H1 (cell line): ENCODE measurements around the gene P2RX6. TPM values are rescaled to one million over a fixed set of nuclear protein-coding genes. Genes with fewer than 3 reads are reported as not detected.

Source experiments
- CTCF ChIA-PET: fragments of 300-600 bp; sonication (Branson Sonifier 250); formaldehyde crosslinking; loops from one replicate; lab custom pipeline; 2021; ENCODE audit not compliant: partially characterized antibody; lab: Charles Lee
- POLR2A ChIA-PET: fragments of 300-600 bp; sonication (Branson Sonifier 250); formaldehyde crosslinking; loops from one replicate; lab custom pipeline; 2021; ENCODE audit warnings: inconsistent platforms; ENCODE audit not compliant: partially characterized antibody; lab: Charles Lee
- DNase-seq, 2 experiments: peaks; one replicate each; pipeline versions ENCODE4 v3.0.0 to v3.0.0-alpha.2; 2010 to 2022; ENCODE audit warnings: low spot score in 2 of 2, low read depth in 1 of 2, mixed read lengths in 1 of 2
- FAIRE-seq: peaks from 2 replicates; lab custom pipeline; 2011; peaks lifted over from hg19 to GRCh38; lab: Jason Lieb, UNC
- H2AFZ ChIP-seq: 2 replicates; pipeline ENCODE4 v1.8.1; 2012; ENCODE audit warnings: low read length, inconsistent platforms
- H2AK5ac ChIP-seq: 2 replicates; pipeline ENCODE4 v1.6.1; 2013; ENCODE audit warnings: low read depth, low read length
- H2BK120ac ChIP-seq: replicated peaks from 2 replicates; pipeline ENCODE3; 2013; ENCODE audit warnings: low read depth, low read length, inconsistent platforms
- H2BK12ac ChIP-seq: 2 replicates; pipeline ENCODE4 v1.6.1; 2013; ENCODE audit warnings: low read depth, low read length
- H2BK15ac ChIP-seq: 2 replicates; pipeline ENCODE4 v1.6.1; 2013; ENCODE audit warnings: low read length
- H2BK20ac ChIP-seq: 2 replicates; pipeline ENCODE4 v1.6.1; 2013; ENCODE audit warnings: low read length
- H2BK5ac ChIP-seq: 2 replicates; pipeline ENCODE4 v1.6.1; 2013; ENCODE audit warnings: low read depth, low read length
- H3K14ac ChIP-seq: 2 replicates; pipeline ENCODE4 v1.6.1; 2013; ENCODE audit warnings: inconsistent platforms; ENCODE audit not compliant: insufficient read length
- H3K18ac ChIP-seq: 2 replicates; pipeline ENCODE4 v1.6.1; 2013; ENCODE audit warnings: low read length; ENCODE audit errors: extremely low read depth
- H3K23ac ChIP-seq: 2 replicates; pipeline ENCODE4 v1.6.1; 2013; ENCODE audit warnings: inconsistent platforms; ENCODE audit not compliant: insufficient read length
- H3K23me2 ChIP-seq: 2 replicates; pipeline ENCODE4 v1.6.1; 2013; ENCODE audit warnings: low read depth, low read length
- H3K27ac ChIP-seq: 2 replicates; pipeline ENCODE4 v1.6.1; 2011; ENCODE audit warnings: low read depth, low read length, inconsistent platforms
- H3K27me3 ChIP-seq, 4 experiments: replicated peaks in 1 of 4; 1 replicate in 1 of 4; 2 replicates in 3 of 4; pipeline versions ENCODE4 v1.6.1 to v1.8.1; 2011 to 2013; ENCODE audit warnings: low read length in 3 of 4, mild to moderate bottlenecking in 3 of 4, inconsistent platforms in 2 of 4, mixed read lengths in 2 of 4, moderate library complexity in 1 of 4; ENCODE audit not compliant: control insufficient read depth in 3 of 4, insufficient read depth in 3 of 4; ENCODE audit errors: extremely low read depth in 1 of 4
- H3K36me3 ChIP-seq, 4 experiments: 2 replicates each; pipeline versions ENCODE4 v1.6.1 to v1.8.1; 2011 to 2013; ENCODE audit warnings: mild to moderate bottlenecking in 4 of 4, low read length in 3 of 4, moderate library complexity in 2 of 4, control low read depth in 1 of 4, inconsistent platforms in 1 of 4; ENCODE audit not compliant: insufficient read depth in 4 of 4, control insufficient read depth in 2 of 4
- H3K4ac ChIP-seq: replicated peaks from 2 replicates; pipeline ENCODE3; 2013; ENCODE audit warnings: low read length, low read depth, mixed read lengths, inconsistent platforms; ENCODE audit not compliant: insufficient read length
- H3K4me1 ChIP-seq, 4 experiments: replicated peaks in 1 of 4; 1 replicate in 1 of 4; 2 replicates in 3 of 4; pipeline versions ENCODE4 v1.6.1 to v1.8.1; 2011 to 2013; ENCODE audit warnings: low read length in 3 of 4, inconsistent platforms in 2 of 4, mixed read lengths in 1 of 4; ENCODE audit not compliant: insufficient read depth in 4 of 4, control insufficient read depth in 3 of 4
- H3K4me2 ChIP-seq, 2 experiments: 2 replicates each; pipeline versions ENCODE4 v1.6.1 to v1.8.1; 2011 to 2013; ENCODE audit warnings: low read depth in 2 of 2, low read length in 2 of 2, control low read depth in 1 of 2, inconsistent platforms in 1 of 2, mild to moderate bottlenecking in 1 of 2; ENCODE audit not compliant: insufficient read depth in 1 of 2
- H3K4me3 ChIP-seq, 4 experiments: fragments of 200-600, 300-600 bp in 1 of 4; sonication (generic), shearing (Covaris generic), sonication (Bioruptor Twin) in 1 of 4; 2 replicates each; pipeline versions ENCODE4 v1.5.1 to v1.8.1; 2011 to 2016; ENCODE audit warnings: low read length in 4 of 4, low read depth in 3 of 4, control low read depth in 2 of 4, inconsistent platforms in 2 of 4, mild to moderate bottlenecking in 2 of 4, mixed read lengths in 1 of 4, moderate library complexity in 1 of 4; ENCODE audit not compliant: insufficient read depth in 2 of 4; ENCODE audit errors: extremely low read depth in 1 of 4
- H3K56ac ChIP-seq: replicated peaks from 2 replicates; pipeline ENCODE3; 2013; ENCODE audit warnings: low read depth, mild to moderate bottlenecking, mixed read lengths, low read length, inconsistent platforms; ENCODE audit not compliant: insufficient read length
- H3K79me1 ChIP-seq: 2 replicates; pipeline ENCODE4 v1.6.1; 2013; ENCODE audit warnings: low read depth, low read length, control low read depth
- H3K79me2 ChIP-seq, 2 experiments: 2 replicates each; pipeline versions ENCODE4 v1.6.1 to v1.8.1; 2012 to 2013; ENCODE audit warnings: low read length in 2 of 2, mild to moderate bottlenecking in 2 of 2, inconsistent platforms in 1 of 2; ENCODE audit not compliant: insufficient read depth in 2 of 2, control insufficient read depth in 1 of 2
- H3K9ac ChIP-seq, 4 experiments: replicated peaks in 1 of 4; 1 replicate in 1 of 4; 2 replicates in 3 of 4; pipeline versions ENCODE4 v1.6.1 to v1.8.1; 2011 to 2013; ENCODE audit warnings: low read depth in 3 of 4, low read length in 3 of 4, control low read depth in 2 of 4, mild to moderate bottlenecking in 2 of 4, moderate library complexity in 2 of 4, inconsistent platforms in 1 of 4; ENCODE audit errors: extremely low read depth in 1 of 4
- H3K9me3 ChIP-seq, 2 experiments: 2 replicates each; pipeline versions ENCODE4 v1.6.1 to v1.8.1; 2012 to 2013; ENCODE audit warnings: mild to moderate bottlenecking in 2 of 2, moderate library complexity in 2 of 2, control low read depth in 1 of 2, inconsistent platforms in 1 of 2, low read depth in 1 of 2, low read length in 1 of 2, mixed read lengths in 1 of 2; ENCODE audit not compliant: insufficient read depth in 2 of 2
- H4K20me1 ChIP-seq, 2 experiments: replicated peaks in 1 of 2; 2 replicates each; pipeline versions ENCODE3 to v1.8.1; 2011 to 2013; ENCODE audit warnings: inconsistent platforms in 2 of 2, low read length in 2 of 2, mild to moderate bottlenecking in 1 of 2; ENCODE audit not compliant: insufficient read depth in 2 of 2, control insufficient read depth in 1 of 2
- H4K5ac ChIP-seq: 2 replicates; pipeline ENCODE4 v1.6.1; 2013; ENCODE audit warnings: low read length, low read depth, mixed read lengths, inconsistent platforms; ENCODE audit not compliant: insufficient read length
- H4K8ac ChIP-seq: 2 replicates; pipeline ENCODE4 v1.8.0; 2013; ENCODE audit warnings: mild to moderate bottlenecking, moderate library complexity, low read length, inconsistent platforms; ENCODE audit not compliant: insufficient read depth; ENCODE audit errors: extremely low read depth
- H4K91ac ChIP-seq: replicated peaks from 2 replicates; pipeline ENCODE3; 2013; ENCODE audit warnings: low read length, mixed read lengths, inconsistent platforms; ENCODE audit not compliant: insufficient read length
- EP300 ChIP-seq, 2 experiments: IDR thresholded peaks; 1 replicate in 1 of 2; 2 replicates in 1 of 2; pipeline ENCODE4 v1.6.1; 2011 to 2012; ENCODE audit warnings: low read depth in 2 of 2, low read length in 2 of 2, mild to moderate bottlenecking in 2 of 2, borderline replicate concordance in 1 of 2, inconsistent platforms in 1 of 2, moderate library complexity in 1 of 2
- KDM4A ChIP-seq: IDR thresholded peaks from one replicate; pipeline ENCODE4 v1.7.1; 2012; ENCODE audit warnings: low read depth, mild to moderate bottlenecking, moderate library complexity, low read length, inconsistent platforms; ENCODE audit not compliant: severe bottlenecking
- WGBS, 2 experiments: shearing (Covaris generic) in 1 of 2; methylation state at CpG; one replicate each; pipeline versions ENCODE4 v1.1.6 to v1.1.7; 2013 to 2015; ENCODE audit warnings: low lambda C conversion rate in 2 of 2, mixed read lengths in 2 of 2, inconsistent platforms in 1 of 2, low coverage in 1 of 2, missing lambda C conversion rate in 1 of 2; ENCODE audit not compliant: insufficient replicate concordance in 2 of 2, insufficient coverage in 1 of 2, insufficient read length in 1 of 2; ENCODE audit errors: extremely low coverage in 1 of 2, missing lambda C conversion rate in 1 of 2; 5-methylcytosine and 5-hydroxymethylcytosine counted together
- polyA plus RNA-seq, 7 experiments: library from polyadenylated mRNA; depleted of rRNA in 3 of 7; stranded (reverse) in 5 of 7; unstranded in 2 of 7; fragments of >200 nt in 5 of 7; fragments of 200-250 nt in 2 of 7; gene quantifications; 1 replicate in 5 of 7; 2 replicates in 1 of 7; 4 replicates in 1 of 7; pipeline versions ENCODE4 v1.2.1 to v1.2.3, GENCODE V29; 2011 to 2013; ENCODE audit warnings: missing spikeins in 2 of 7, mixed read lengths in 2 of 7
- total RNA-seq: library from RNA; stranded (reverse); fragmentation: NEBNext Ultra II Directional; extraction: Animal tissue kit (Norgen Biotek cat#: 25700); gene quantifications from 2 replicates; pipeline ENCODE4 v1.2.1, GENCODE V29; 2021

P2RX6 gene
- total and polyA plus RNA-seq, 2 of the 8 experiments (the other 6 are each of a cell fraction or from before 2014, with no cell fraction given), result 0.09 TPM; not detected in 1

DNA sequence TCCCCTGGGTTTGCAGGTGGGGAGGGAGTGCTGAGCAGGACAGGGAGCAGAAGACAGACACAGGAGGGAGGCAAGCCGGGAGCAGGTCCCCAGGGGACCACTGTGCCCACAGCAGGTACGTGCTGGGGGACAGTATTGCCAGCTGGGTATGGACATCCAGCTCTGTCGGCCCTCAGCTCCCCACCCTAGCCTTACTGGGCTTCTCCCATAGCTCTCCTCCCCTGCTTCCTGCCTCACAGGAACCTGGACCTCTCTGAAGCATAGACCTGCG, 40.5 kb downstream of the P2RX6 start:
- Histone ChIP-seq H2AFZ (peak overlapping the region; percentile 11; the same call in 1 of the 2 replicates), H4K8ac (no peak overlapping the region), H2BK20ac (peak overlapping the region; percentile 21; the same call in 1 of the 2 replicates), H2BK120ac (no peak overlapping the region), H3K9ac (no peak overlapping the region), H4K20me1 (no peaks in the 10 kb centered on the region), H3K9me3 (no peaks in the 10 kb centered on the region), H3K18ac (no peak overlapping the region; the same call in 1 of the 2 replicates), H3K23ac (no peak overlapping the region), H3K56ac (no peak overlapping the region), H3K27ac (no peak overlapping the region), H3K36me3 (no peaks in the 10 kb centered on the region), H3K27me3 (no peaks in the 10 kb centered on the region), H4K5ac (no peak overlapping the region), H3K4ac (no peak overlapping the region), H3K79me2 (no peaks in the 10 kb centered on the region), H2AK5ac (peak overlapping the region; percentile 82; the same call in 1 of the 2 replicates), H2BK5ac (no peak overlapping the region), H2BK12ac (peak overlapping the region; percentile 71; the same call in 1 of the 2 replicates), H3K4me1 (peaks cover 2 to 17% (median 12%) of the 10 kb centered on the region in 4 experiments; a peak in 5 of 7 replicates), H3K14ac (no peak overlapping the region), H2BK15ac (no peak overlapping the region), H3K79me1 (no peaks in the 10 kb centered on the region), H3K23me2 (no peaks in the 10 kb centered on the region), H3K4me2 (no peak overlapping the region), H3K4me3 (no peak overlapping the region), H4K91ac (peak overlapping the region; percentile 1)
- ChIA-PET POLR2A (no interaction called here), CTCF (interaction anchor here (0.9 to 2.7 kb wide), 3 partner anchors 14 to 49 kb away, joined by 3 to 12 read pairs (median 5); no protein-coding TSS in a partner anchor)
- DNase-seq, result no peak
- TF ChIP-seq KDM4A (no peak), EP300 (IDR thresholded peaks at IDR 0.05; ENCODE audit: borderline replicate concordance in 1 of 2, low read depth in 2 of 2, low read length in 2 of 2) (no peak)
- WGBS, 2 experiments, result 50% methylated on average over 1 of the region's 4 CpGs; no CpG with 5 or more reads in 1 of the 2 experiments
- FAIRE-seq, result no peak
